ENCODE measurements around the gene PLCH2. TPM values are rescaled to one million over a fixed set of nuclear protein-coding genes. Genes with fewer than 3 reads are reported as not detected.

Gene PLCH2
- total RNA-seq, 1 experiment from 2014 or later = not detected

GRCh38 chr1:2501041-2501819 lies 25.1 kb downstream of the PLCH2 start:
- intact Hi-C loops (cut with micrococcal nuclease; ENCODE audit: unreplicated experiment) = no loop called here
- Histone ChIP-seq H3K27ac (ENCODE audit: low read depth, low read length, poor library complexity, severe bottlenecking) (no peak overlapping the region), H3K9me3 (ENCODE audit: low read depth, low read length, poor library complexity, severe bottlenecking) (no peaks in the 10 kb centered on the region), H3K36me3 (ENCODE audit: insufficient read depth, low read length, poor library complexity, severe bottlenecking) (no peaks in the 10 kb centered on the region), H3K27me3 (replicated peaks; ENCODE audit: insufficient read depth, low read depth, low read length, poor library complexity) (no peaks in the 10 kb centered on the region), H3K4me3 (ENCODE audit: low read depth, low read length, poor library complexity, severe bottlenecking) (no peak overlapping the region), H3K4me1 (ENCODE audit: insufficient read depth, low read length, poor library complexity, severe bottlenecking) (no peaks in the 10 kb centered on the region)
- CTCF ChIA-PET = no interaction called here
- no TSS peak for BruUV-seq (replicated peaks)
- POLR2A ChIA-PET (ENCODE audit: low non-redundant PET) = no interaction called here
- no peak for DNase-seq (ENCODE audit: low spot score)
- TF ChIP-seq CTCF (conservative IDR thresholded peaks at IDR 0.05; ENCODE audit: low read depth, low read length) (no peak), EZH2 (IDR thresholded peaks at IDR 0.05; ENCODE audit: borderline replicate concordance, low read depth, low read length, poor library complexity, severe bottlenecking) (no peak)

DNA sequence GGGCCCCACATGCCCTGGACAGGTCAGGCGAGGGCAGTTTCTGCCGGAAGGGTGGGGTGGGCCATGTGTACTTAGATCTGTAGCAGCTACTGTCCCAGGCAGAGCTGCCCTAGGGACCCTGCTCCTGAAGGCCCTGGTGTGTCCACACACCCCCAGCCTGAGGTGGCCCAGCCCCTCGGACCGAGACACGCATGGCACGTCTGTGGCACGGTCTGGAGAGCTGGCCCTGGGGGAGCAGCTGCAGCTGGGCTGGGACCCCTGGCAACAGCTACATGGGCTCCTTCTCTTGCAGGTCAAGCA lies 25.7 kb downstream of the PLCH2 start:
- intact Hi-C loops (cut with micrococcal nuclease; ENCODE audit: unreplicated experiment) = no loop called here
- Histone ChIP-seq H3K9me3 (ENCODE audit: low read depth, low read length, poor library complexity, severe bottlenecking) (no peaks in the 10 kb centered on the region), H3K27me3 (replicated peaks; ENCODE audit: insufficient read depth, low read depth, low read length, poor library complexity) (no peaks in the 10 kb centered on the region), H3K27ac (ENCODE audit: low read depth, low read length, poor library complexity, severe bottlenecking) (no peak overlapping the region), H3K36me3 (ENCODE audit: insufficient read depth, low read length, poor library complexity, severe bottlenecking) (no peaks in the 10 kb centered on the region), H3K4me3 (ENCODE audit: low read depth, low read length, poor library complexity, severe bottlenecking) (no peak overlapping the region), H3K4me1 (ENCODE audit: insufficient read depth, low read length, poor library complexity, severe bottlenecking) (no peaks in the 10 kb centered on the region)
- ChIA-PET CTCF (no interaction called here), POLR2A (ENCODE audit: low non-redundant PET) (no interaction called here)
- DNase-seq (ENCODE audit: low spot score) = no peak
- no TSS peak for BruUV-seq (replicated peaks)
- no peak for TF ChIP-seq CTCF (conservative IDR thresholded peaks at IDR 0.05; ENCODE audit: low read depth, low read length)
- TF ChIP-seq EZH2 (IDR thresholded peaks at IDR 0.05; ENCODE audit: borderline replicate concordance, low read depth, low read length, poor library complexity, severe bottlenecking) = no peak

DNA sequence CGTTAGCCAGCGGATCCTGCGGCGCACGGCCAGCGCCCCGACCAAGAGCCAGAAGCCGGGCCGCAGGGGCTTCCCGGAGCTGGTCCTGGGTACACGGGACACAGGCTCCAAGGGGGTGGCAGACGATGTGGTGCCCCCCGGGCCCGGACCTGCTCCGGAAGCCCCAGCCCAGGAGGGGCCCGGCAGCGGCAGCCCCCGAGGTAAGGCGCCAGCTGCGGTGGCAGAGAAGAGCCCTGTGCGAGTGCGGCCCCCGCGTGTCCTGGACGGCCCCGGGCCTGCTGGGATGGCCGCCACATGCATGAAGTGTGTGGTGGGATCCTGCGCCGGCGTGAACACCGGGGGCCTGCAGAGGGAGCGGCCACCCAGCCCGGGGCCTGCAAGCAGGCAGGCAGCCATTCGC lies 26.1 kb downstream of the PLCH2 start:
- Histone ChIP-seq H3K36me3 (ENCODE audit: insufficient read depth, low read length, poor library complexity, severe bottlenecking) (no peaks in the 10 kb centered on the region), H3K9me3 (ENCODE audit: low read depth, low read length, poor library complexity, severe bottlenecking) (no peaks in the 10 kb centered on the region), H3K27me3 (replicated peaks; ENCODE audit: insufficient read depth, low read depth, low read length, poor library complexity) (no peaks in the 10 kb centered on the region), H3K4me3 (ENCODE audit: low read depth, low read length, poor library complexity, severe bottlenecking) (no peak overlapping the region), H3K4me1 (ENCODE audit: insufficient read depth, low read length, poor library complexity, severe bottlenecking) (no peaks in the 10 kb centered on the region), H3K27ac (ENCODE audit: low read depth, low read length, poor library complexity, severe bottlenecking) (no peak overlapping the region)
- ChIA-PET CTCF (no interaction called here), POLR2A (ENCODE audit: low non-redundant PET) (no interaction called here)
- TF ChIP-seq CTCF (conservative IDR thresholded peaks at IDR 0.05; ENCODE audit: low read depth, low read length) = no peak
- TF ChIP-seq EZH2 (IDR thresholded peaks at IDR 0.05; ENCODE audit: borderline replicate concordance, low read depth, low read length, poor library complexity, severe bottlenecking) = no peak
- no peak for DNase-seq (ENCODE audit: low spot score)
- BruUV-seq (replicated peaks) = no TSS peak
- intact Hi-C loops (cut with micrococcal nuclease; ENCODE audit: unreplicated experiment) = no loop called here

Measured in A673 (cell line).